B cell (primary cell): ENCODE results near the gene ETFA. TPM values are rescaled to one million over a fixed set of nuclear protein-coding genes. Genes with fewer than 3 reads are reported as not detected.

Experiments
- ATAC-seq: fragments of 200-7000 bp; cut with Tn5 transposase; one replicate; pipeline ENCODE4 v1.10.0; 2021; ENCODE audit warnings: low read depth, mild to moderate bottlenecking, moderate number of reproducible peaks, moderate library complexity
- CTCF ChIA-PET: fragments of 350-600 bp; sonication (Branson Sonifier 250); formaldehyde crosslinking; loops from one replicate; lab custom pipeline; 2021; ENCODE audit warnings: antibody characterized with exemption, inconsistent platforms; lab: Charles Lee
- POLR2A ChIA-PET: fragments of 350-600 bp; sonication (Branson Sonifier 250); formaldehyde crosslinking; loops from one replicate; lab custom pipeline; 2021; ENCODE audit warnings: antibody characterized with exemption; lab: Charles Lee
- DNase-seq: peaks from one replicate; pipeline ENCODE4 v3.0.0; 2013
- H2AFZ ChIP-seq: 2 replicates; pipeline ENCODE4 v1.6.1; 2012; ENCODE audit warnings: mild to moderate bottlenecking, low read depth, low read length; ENCODE audit not compliant: insufficient read depth, poor library complexity, severe bottlenecking
- H3K27ac ChIP-seq, 2 donors: 1 replicate in 1 of 2; 2 replicates in 1 of 2; pipeline ENCODE4 v1.5.1; 2012 to 2013; ENCODE audit warnings: low read length in 2 of 2, mild to moderate bottlenecking in 2 of 2, moderate library complexity in 1 of 2
- H3K27me3 ChIP-seq, 4 experiments: fragments of 200-600 bp in 1 of 4; sonication (generic) in 1 of 4; replicated peaks in 1 of 4; 1 replicate in 2 of 4; 2 replicates in 2 of 4; pipeline versions ENCODE4 v1.6.1 to v1.7.0; 2013 to 2016; ENCODE audit warnings: low read length in 3 of 4, mild to moderate bottlenecking in 2 of 4, mixed read lengths in 1 of 4, moderate library complexity in 1 of 4; ENCODE audit not compliant: insufficient read depth in 4 of 4, control insufficient read depth in 3 of 4; ENCODE audit errors: control extremely low read depth in 1 of 4
- H3K36me3 ChIP-seq, 2 experiments: replicated peaks in 1 of 2; 1 replicate in 1 of 2; 2 replicates in 1 of 2; pipeline versions ENCODE4 v1.6.1 to v1.7.1; 2013; ENCODE audit warnings: low read length in 1 of 2; ENCODE audit not compliant: insufficient read depth in 2 of 2, control insufficient read depth in 1 of 2; ENCODE audit errors: control extremely low read depth in 1 of 2, extremely low read depth in 1 of 2
- H3K4me1 ChIP-seq, 2 donors: fragments of 200-600 bp in 1 of 2; sonication (generic) in 1 of 2; 1 replicate in 1 of 2; 2 replicates in 1 of 2; pipeline versions ENCODE4 v1.5.1 to v1.6.1; 2013 to 2017; ENCODE audit warnings: low read length in 2 of 2; ENCODE audit not compliant: control insufficient read depth in 2 of 2, insufficient read depth in 2 of 2
- H3K4me2 ChIP-seq: replicated peaks from 2 replicates; pipeline ENCODE3; 2012; ENCODE audit warnings: mild to moderate bottlenecking, low read depth, low read length; ENCODE audit not compliant: poor library complexity, severe bottlenecking
- H3K4me3 ChIP-seq, 5 experiments: fragments of 200-600 bp in 1 of 5; sonication (generic) in 1 of 5; 1 replicate in 3 of 5; 2 replicates in 2 of 5; pipeline versions ENCODE4 v1.5.1 to v1.7.0; 2011 to 2016; ENCODE audit warnings: low read length in 4 of 5, mild to moderate bottlenecking in 4 of 5, low read depth in 2 of 5, control low read depth in 1 of 5, moderate library complexity in 1 of 5; ENCODE audit not compliant: insufficient read depth in 1 of 5; ENCODE audit errors: control extremely low read depth in 1 of 5, extremely low read depth in 1 of 5
- H3K79me2 ChIP-seq: fragments of 200-600 bp; sonication (generic); one replicate; pipeline ENCODE4 v1.6.0; 2016; ENCODE audit warnings: low read length; ENCODE audit not compliant: control insufficient read depth, insufficient read depth
- H3K9ac ChIP-seq: fragments of 200-600 bp; sonication (generic); 2 replicates; pipeline ENCODE4 v1.6.1; 2017; ENCODE audit warnings: mild to moderate bottlenecking, low read length, moderate library complexity
- H3K9me3 ChIP-seq, 3 donors: one replicate each; pipeline versions ENCODE4 v1.6.1 to v1.7.1; 2013; ENCODE audit warnings: low read length in 2 of 3; ENCODE audit not compliant: control insufficient read depth in 2 of 3, insufficient read depth in 1 of 3; ENCODE audit errors: control extremely low read depth in 1 of 3
- H4K20me1 ChIP-seq: 2 replicates; pipeline ENCODE4 v1.6.0; 2012; ENCODE audit warnings: mild to moderate bottlenecking, low read length; ENCODE audit not compliant: insufficient read depth, control insufficient read depth, poor library complexity, severe bottlenecking
- H3K27ac Mint-ChIP-seq: one replicate; pipeline ENCODE4 v1.8.0; 2021; ENCODE audit warnings: mixed read lengths
- H3K27me3 Mint-ChIP-seq: one replicate; pipeline ENCODE4 v1.8.0; 2021; ENCODE audit warnings: mixed read lengths
- H3K4me1 Mint-ChIP-seq: one replicate; pipeline ENCODE4 v1.8.0; 2021; ENCODE audit warnings: mixed read lengths
- H3K4me3 Mint-ChIP-seq: one replicate; pipeline ENCODE4 v1.8.0; 2021; ENCODE audit warnings: mixed read lengths
- H3K9me3 Mint-ChIP-seq: one replicate; pipeline ENCODE4 v1.8.0; 2022; ENCODE audit warnings: mixed read lengths; ENCODE audit not compliant: insufficient read depth
- EZH2 ChIP-seq: IDR thresholded peaks from 2 replicates; pipeline ENCODE4 v1.6.1; 2012; ENCODE audit warnings: borderline replicate concordance, low read depth, mild to moderate bottlenecking, moderate library complexity, low read length; ENCODE audit not compliant: insufficient read depth, poor library complexity, severe bottlenecking
- WGBS: methylation state at CpG from one replicate; pipeline ENCODE4 v1.1.5; 2013; ENCODE audit warnings: missing lambda C conversion rate; ENCODE audit not compliant: insufficient coverage; 5-methylcytosine and 5-hydroxymethylcytosine counted together
- intact Hi-C: fragments of 100-400 bp; cut with micrococcal nuclease; formaldehyde crosslinking; loops from one replicate; pipeline ENCODE4 v1.10.0; 2022
- polyA plus RNA-seq: library from polyadenylated mRNA; depleted of rRNA; stranded (reverse); fragments of >200 nt; gene quantifications from 2 replicates; pipeline ENCODE4 v1.2.3, GENCODE V29; 2012
- total RNA-seq, 2 donors: library from RNA; stranded (reverse); fragments of 120-200 nt in 1 of 2; gene quantifications; 1 replicate in 1 of 2; 2 replicates in 1 of 2; pipeline versions ENCODE4 v1.2.3 to v1.2.4, GENCODE V29; 2013 to 2022
- TF ChIP-seq, protein P1 (sequence below): fragments of 200-600 bp; IDR thresholded peaks from one replicate; pipeline ENCODE4 v1.8.0; 2022; ENCODE audit warnings: antibody characterized with exemption, mild to moderate bottlenecking

The ETFA gene
- total and polyA plus RNA-seq, 2 donors (not counting 1 experiment from before 2014, with no cell fraction given): 34.9 to 68.8 TPM

GRCh38 chr15:76195506-76196268, 115.6 kb downstream of the ETFA start:
- 92% methylated on average over 7 of the region's 7 CpGs for WGBS
- no peak overlapping the region for H3K4me3 Mint-ChIP-seq
- H3K4me1 Mint-ChIP-seq: peaks cover 28% of the 10 kb centered on the region
- no peak overlapping the region for H3K9ac ChIP-seq
- peaks cover 4% of the 10 kb centered on the region for H3K27me3 Mint-ChIP-seq
- no peaks in the 10 kb centered on the region for H4K20me1 ChIP-seq
- ATAC-seq (no peak), DNase-seq (no peak)
- peaks cover 0 to 5% (median 0%) of the 10 kb centered on the region in 3 donors for H3K9me3 ChIP-seq
- no peak for TF ChIP-seq EZH2
- TF ChIP-seq, protein P1, sequence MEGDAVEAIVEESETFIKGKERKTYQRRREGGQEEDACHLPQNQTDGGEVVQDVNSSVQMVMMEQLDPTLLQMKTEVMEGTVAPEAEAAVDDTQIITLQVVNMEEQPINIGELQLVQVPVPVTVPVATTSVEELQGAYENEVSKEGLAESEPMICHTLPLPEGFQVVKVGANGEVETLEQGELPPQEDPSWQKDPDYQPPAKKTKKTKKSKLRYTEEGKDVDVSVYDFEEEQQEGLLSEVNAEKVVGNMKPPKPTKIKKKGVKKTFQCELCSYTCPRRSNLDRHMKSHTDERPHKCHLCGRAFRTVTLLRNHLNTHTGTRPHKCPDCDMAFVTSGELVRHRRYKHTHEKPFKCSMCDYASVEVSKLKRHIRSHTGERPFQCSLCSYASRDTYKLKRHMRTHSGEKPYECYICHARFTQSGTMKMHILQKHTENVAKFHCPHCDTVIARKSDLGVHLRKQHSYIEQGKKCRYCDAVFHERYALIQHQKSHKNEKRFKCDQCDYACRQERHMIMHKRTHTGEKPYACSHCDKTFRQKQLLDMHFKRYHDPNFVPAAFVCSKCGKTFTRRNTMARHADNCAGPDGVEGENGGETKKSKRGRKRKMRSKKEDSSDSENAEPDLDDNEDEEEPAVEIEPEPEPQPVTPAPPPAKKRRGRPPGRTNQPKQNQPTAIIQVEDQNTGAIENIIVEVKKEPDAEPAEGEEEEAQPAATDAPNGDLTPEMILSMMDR: no peak
- CTCF ChIA-PET: interaction anchor here (0.6 kb wide), 1 partner anchor 651 kb away, joined by 3 read pairs; no protein-coding TSS in a partner anchor
- H3K4me3 ChIP-seq: no peak overlapping the region
- no peaks in the 10 kb centered on the region for H3K36me3 ChIP-seq
- peaks cover 0 to 16% (median 3%) of the 10 kb centered on the region in 4 experiments for H3K27me3 ChIP-seq
- intact Hi-C loops: no loop called here
- POLR2A ChIA-PET: no interaction called here
- H3K4me2 ChIP-seq: no peak overlapping the region
- no peak overlapping the region for H2AFZ ChIP-seq
- H3K27ac ChIP-seq: no peak overlapping the region
- H3K9me3 Mint-ChIP-seq: no peaks in the 10 kb centered on the region
- no peak overlapping the region for H3K27ac Mint-ChIP-seq
- peaks cover 11 to 29% of the 10 kb centered on the region in 2 donors for H3K4me1 ChIP-seq
- H3K79me2 ChIP-seq: no peaks in the 10 kb centered on the region

GRCh38 chr15:76193934-76194333, 117.3 kb downstream of the ETFA start:
- H3K27ac ChIP-seq: no peak overlapping the region
- peaks cover 0 to 32% (median 5%) of the 10 kb centered on the region in 4 experiments for H3K27me3 ChIP-seq
- no peak overlapping the region for H3K4me2 ChIP-seq
- ChIA-PET POLR2A (no interaction called here), CTCF (no interaction called here)
- H3K9me3 ChIP-seq: peaks cover 0 to 5% (median 0%) of the 10 kb centered on the region in 3 donors
- intact Hi-C loops: no loop called here
- no peak overlapping the region for H3K9ac ChIP-seq
- no peak overlapping the region for H3K4me3 Mint-ChIP-seq
- no peaks in the 10 kb centered on the region for H3K36me3 ChIP-seq
- TF ChIP-seq EZH2: no peak
- TF ChIP-seq, protein P1: no peak
- H3K4me1 Mint-ChIP-seq: peaks cover 36% of the 10 kb centered on the region
- no peak overlapping the region for H3K27ac Mint-ChIP-seq
- no peaks in the 10 kb centered on the region for H3K79me2 ChIP-seq
- DNase-seq (no peak), ATAC-seq (no peak)
- no peak overlapping the region for H3K4me3 ChIP-seq
- no peak overlapping the region for H2AFZ ChIP-seq
- H3K27me3 Mint-ChIP-seq: peaks cover 19% of the 10 kb centered on the region
- peaks cover 14 to 33% of the 10 kb centered on the region in 2 donors for H3K4me1 ChIP-seq
- 77% methylated on average over 8 of the region's 8 CpGs for whole genome bisulfite sequencing
- no peaks in the 10 kb centered on the region for H4K20me1 ChIP-seq
- H3K9me3 Mint-ChIP-seq: no peaks in the 10 kb centered on the region
